Calu3 (cell line): ENCODE data around the gene PARD3. TPM values are rescaled to one million over a fixed set of nuclear protein-coding genes. Genes with fewer than 3 reads are reported as not detected.

Experiments
- BruUV-seq: library from RNA; stranded (reverse); fragments of 400-500 nt; replicated peaks from 2 replicates; lab custom pipeline; 2021; lab: Mats Ljungman, UMichigan
- CTCF ChIA-PET: fragments of 300-600 bp; sonication (Branson Sonifier 250); formaldehyde crosslinking; loops from one replicate; lab custom pipeline; 2022; ENCODE audit warnings: antibody characterized with exemption; lab: Charles Lee
- DNase-seq: peaks from one replicate; pipeline ENCODE4 v3.0.0; 2022
- H3K27ac Mint-ChIP-seq: one replicate; pipeline ENCODE4 v1.8.0; 2022; ENCODE audit warnings: mixed read lengths; ENCODE audit not compliant: unreplicated experiment
- H3K27me3 Mint-ChIP-seq: one replicate; pipeline ENCODE4 v1.8.0; 2022; ENCODE audit warnings: mixed read lengths; ENCODE audit not compliant: unreplicated experiment
- H3K36me3 Mint-ChIP-seq: one replicate; pipeline ENCODE4 v1.8.0; 2022; ENCODE audit warnings: mild to moderate bottlenecking, moderate library complexity, mixed read lengths; ENCODE audit not compliant: insufficient read depth, unreplicated experiment
- H3K4me1 Mint-ChIP-seq: one replicate; pipeline ENCODE4 v1.8.0; 2022; ENCODE audit warnings: mild to moderate bottlenecking, low read depth, mixed read lengths; ENCODE audit not compliant: unreplicated experiment
- H3K4me3 Mint-ChIP-seq: one replicate; pipeline ENCODE4 v1.8.0; 2022; ENCODE audit warnings: mild to moderate bottlenecking, low read depth, moderate library complexity, mixed read lengths; ENCODE audit not compliant: unreplicated experiment
- H3K9me3 Mint-ChIP-seq: one replicate; pipeline ENCODE4 v1.8.0; 2022; ENCODE audit warnings: low read depth, mixed read lengths; ENCODE audit not compliant: unreplicated experiment
- CTCF ChIP-seq: fragments of 200-600 bp; IDR thresholded peaks from one replicate; pipeline ENCODE4 v1.8.0; 2022; ENCODE audit warnings: antibody characterized with exemption; ENCODE audit not compliant: unreplicated experiment
- intact Hi-C: fragments of 100-400 bp; cut with micrococcal nuclease; formaldehyde crosslinking; loops from one replicate; pipeline ENCODE4 v1.10.0; 2022; ENCODE audit not compliant: unreplicated experiment
- total RNA-seq: library from RNA; stranded (reverse); gene quantifications from 2 replicates; pipeline ENCODE4 v1.2.3, GENCODE V29; 2022

Gene PARD3
- total RNA-seq, 1 experiment from 2014 or later: 62.4 TPM

- peaks cover 4% of the 10 kb centered on the region for H3K4me1 Mint-ChIP-seq
- no peak for DNase-seq
- intact Hi-C loops: no loop called here
- CTCF ChIA-PET: no interaction called here
- H3K27ac Mint-ChIP-seq: no peak overlapping the region
- H3K36me3 Mint-ChIP-seq: peaks cover 9% of the 10 kb centered on the region
- no TSS peak for BruUV-seq
- TF ChIP-seq CTCF: no peak
- H3K27me3 Mint-ChIP-seq: no peaks in the 10 kb centered on the region
- no peak overlapping the region for H3K4me3 Mint-ChIP-seq
- H3K9me3 Mint-ChIP-seq: no peaks in the 10 kb centered on the region
Measured at GRCh38 chr10:34369120-34369519, 446.0 kb downstream of the PARD3 start.

- CTCF ChIA-PET: interaction anchor here (0.8 to 1.1 kb wide), 2 partner anchors 15 to 208 kb away, joined by 4 to 5 read pairs; no protein-coding TSS in a partner anchor
- Mint-ChIP-seq H3K9me3 (no peaks in the 10 kb centered on the region), H3K4me1 (peaks cover 10% of the 10 kb centered on the region), H3K36me3 (peaks cover 10% of the 10 kb centered on the region), H3K27ac (peak overlapping the region; percentile 14), H3K27me3 (no peaks in the 10 kb centered on the region), H3K4me3 (no peak overlapping the region)
- no TSS peak for BruUV-seq
- no peak for TF ChIP-seq CTCF
- intact Hi-C loops: no loop called here
- no peak for DNase-seq
Measured at GRCh38 chr10:34364253-34365037, 450.7 kb downstream of the PARD3 start.

- Mint-ChIP-seq H3K36me3 (peaks cover 6% of the 10 kb centered on the region), H3K27ac (no peak overlapping the region), H3K4me1 (peaks cover 10% of the 10 kb centered on the region), H3K27me3 (no peaks in the 10 kb centered on the region), H3K4me3 (no peak overlapping the region), H3K9me3 (no peaks in the 10 kb centered on the region)
- no peak for TF ChIP-seq CTCF
- CTCF ChIA-PET: no interaction called here
- DNase-seq: no peak
- no TSS peak for BruUV-seq
- intact Hi-C loops: no loop called here
Measured at GRCh38 chr10:34360984-34361383, 454.1 kb downstream of the PARD3 start.

GRCh38 chr10:34359435-34359813, 455.7 kb downstream of the PARD3 start:
- intact Hi-C loops: no loop called here
- DNase-seq: no peak
- H3K4me1 Mint-ChIP-seq: peaks cover 10% of the 10 kb centered on the region
- H3K27me3 Mint-ChIP-seq: no peaks in the 10 kb centered on the region
- CTCF ChIA-PET: interaction anchor here (0.6 kb wide), 1 partner anchor 1024 kb away, joined by 3 read pairs; no protein-coding TSS in a partner anchor
- no peak for TF ChIP-seq CTCF
- no peaks in the 10 kb centered on the region for H3K9me3 Mint-ChIP-seq
- no peak overlapping the region for H3K4me3 Mint-ChIP-seq
- BruUV-seq: no TSS peak
- no peak overlapping the region for H3K27ac Mint-ChIP-seq
- peaks cover 9% of the 10 kb centered on the region for H3K36me3 Mint-ChIP-seq
